Caco-2 (cell line): ENCODE measurements around the gene PLAGL1. TPM values are rescaled to one million over a fixed set of nuclear protein-coding genes. Genes with fewer than 3 reads are reported as not detected.

Experiments used
- BruUV-seq: library from RNA; stranded (reverse); fragments of 400-500 nt; replicated peaks from 2 replicates; lab custom pipeline; 2021; lab: Mats Ljungman, UMichigan
- CTCF ChIA-PET: fragments of 300-600 bp; sonication (Branson Sonifier 250); formaldehyde crosslinking; loops from one replicate; lab custom pipeline; 2022; ENCODE audit warnings: antibody characterized with exemption; lab: Charles Lee
- POLR2A ChIA-PET: fragments of 300-600 bp; sonication (Branson Sonifier 250); formaldehyde crosslinking; loops from one replicate; lab custom pipeline; 2022; ENCODE audit warnings: antibody characterized with exemption; lab: Charles Lee
- DNase-seq, 2 experiments: peaks; one replicate each; pipeline versions ENCODE4 v3.0.0 to v3.0.0-alpha.2; 2020 to 2022
- H3K27me3 ChIP-seq: replicated peaks from 2 replicates; pipeline ENCODE4 v1.6.0; 2011; ENCODE audit warnings: low read length; ENCODE audit not compliant: control insufficient read depth, insufficient read depth
- H3K36me3 ChIP-seq: 2 replicates; pipeline ENCODE4 v1.5.1; 2011; ENCODE audit warnings: low read length; ENCODE audit not compliant: control insufficient read depth, insufficient read depth
- H3K4me1 ChIP-seq: fragments of 250-450 bp; sonication (Bioruptor Pico); 2 replicates; pipeline ENCODE4 v1.5.1; 2020; ENCODE audit warnings: mild to moderate bottlenecking
- H3K4me3 ChIP-seq: 2 replicates; pipeline ENCODE4 v1.5.1; 2011; ENCODE audit warnings: low read depth, mild to moderate bottlenecking, control low read depth, low read length
- H3K9me3 ChIP-seq: fragments of 250-450 bp; sonication (Bioruptor Pico); 2 replicates; pipeline ENCODE4 v1.5.1; 2020; ENCODE audit warnings: mild to moderate bottlenecking, moderate library complexity
- H3K27ac Mint-ChIP-seq: one replicate; pipeline ENCODE4 v1.8.0; 2022; ENCODE audit warnings: mixed read lengths; ENCODE audit not compliant: unreplicated experiment
- H3K27me3 Mint-ChIP-seq: one replicate; pipeline ENCODE4 v1.8.0; 2022; ENCODE audit warnings: mixed read lengths; ENCODE audit not compliant: insufficient read depth, unreplicated experiment
- H3K36me3 Mint-ChIP-seq: one replicate; pipeline ENCODE4 v1.8.0; 2022; ENCODE audit warnings: mild to moderate bottlenecking, mixed read lengths; ENCODE audit not compliant: insufficient read depth, unreplicated experiment
- H3K4me1 Mint-ChIP-seq: one replicate; pipeline ENCODE4 v1.8.0; 2022; ENCODE audit warnings: low read depth, mixed read lengths; ENCODE audit not compliant: unreplicated experiment
- H3K4me3 Mint-ChIP-seq: one replicate; pipeline ENCODE4 v1.8.0; 2022; ENCODE audit warnings: mild to moderate bottlenecking, moderate library complexity, mixed read lengths; ENCODE audit not compliant: unreplicated experiment
- H3K9me3 Mint-ChIP-seq: one replicate; pipeline ENCODE4 v1.8.0; 2022; ENCODE audit warnings: mixed read lengths; ENCODE audit not compliant: unreplicated experiment
- CTCF ChIP-seq, 2 experiments: fragments of 200-600 bp in 1 of 2; IDR thresholded peaks; 1 replicate in 1 of 2; 2 replicates in 1 of 2; pipeline versions ENCODE4 v1.5.1 to v1.8.0; 2011 to 2022; ENCODE audit warnings: antibody characterized with exemption in 1 of 2, control low read depth in 1 of 2, inconsistent platforms in 1 of 2, low read depth in 1 of 2, low read length in 1 of 2, mild to moderate bottlenecking in 1 of 2, moderate library complexity in 1 of 2; ENCODE audit not compliant: insufficient read depth in 1 of 2, severe bottlenecking in 1 of 2, unreplicated experiment in 1 of 2
- intact Hi-C: fragments of 100-400 bp; cut with micrococcal nuclease; formaldehyde crosslinking; loops from one replicate; pipeline ENCODE4 v1.10.0; 2022; ENCODE audit not compliant: unreplicated experiment
- total RNA-seq: library from RNA; stranded (reverse); gene quantifications from 2 replicates; pipeline ENCODE4 v1.2.3, GENCODE V29; 2022

The PLAGL1 gene
- total RNA-seq, 1 experiment from 2014 or later = 0.70 TPM

GRCh38 chr6:143992285-143992684 lies 15.8 kb downstream of the PLAGL1 start:
- ChIA-PET CTCF (no interaction called here), POLR2A (no interaction called here)
- Mint-ChIP-seq H3K27ac (no peak overlapping the region), H3K4me3 (no peak overlapping the region), H3K4me1 (peaks cover 6% of the 10 kb centered on the region), H3K36me3 (no peaks in the 10 kb centered on the region), H3K9me3 (no peaks in the 10 kb centered on the region), H3K27me3 (peaks cover 7% of the 10 kb centered on the region)
- BruUV-seq = no TSS peak
- intact Hi-C loops = no loop called here
- H3K4me3 ChIP-seq = no peak overlapping the region
- H3K27me3 ChIP-seq = no peaks in the 10 kb centered on the region
- DNase-seq = no peak
- no peaks in the 10 kb centered on the region for H3K36me3 ChIP-seq
- no peak for TF ChIP-seq CTCF (IDR thresholded peaks at IDR 0.05; ENCODE audit: insufficient read depth in 1 of 2, low read depth in 1 of 2, low read length in 1 of 2, severe bottlenecking in 1 of 2, unreplicated experiment in 1 of 2)
- no peaks in the 10 kb centered on the region for H3K4me1 ChIP-seq
- no peaks in the 10 kb centered on the region for H3K9me3 ChIP-seq

GRCh38 chr6:143986463-143987065 lies 21.5 kb downstream of the PLAGL1 start:
- H3K9me3 Mint-ChIP-seq = no peaks in the 10 kb centered on the region
- no TSS peak for BruUV-seq
- Histone ChIP-seq H3K4me3 (no peak overlapping the region), H3K9me3 (no peaks in the 10 kb centered on the region), H3K36me3 (no peaks in the 10 kb centered on the region), H3K4me1 (no peaks in the 10 kb centered on the region), H3K27me3 (no peaks in the 10 kb centered on the region)
- TF ChIP-seq CTCF (IDR thresholded peaks at IDR 0.05; ENCODE audit: insufficient read depth in 1 of 2, low read depth in 1 of 2, low read length in 1 of 2, severe bottlenecking in 1 of 2, unreplicated experiment in 1 of 2) = no peak
- H3K4me1 Mint-ChIP-seq = peaks cover 6% of the 10 kb centered on the region
- no peak overlapping the region for H3K27ac Mint-ChIP-seq
- CTCF ChIA-PET = no interaction called here
- POLR2A ChIA-PET = no interaction called here
- intact Hi-C loops = no loop called here
- H3K36me3 Mint-ChIP-seq = no peaks in the 10 kb centered on the region
- no peak overlapping the region for H3K4me3 Mint-ChIP-seq
- no peak for DNase-seq
- H3K27me3 Mint-ChIP-seq = peaks cover 2% of the 10 kb centered on the region

GRCh38 chr6:143984666-143985065 lies 23.4 kb downstream of the PLAGL1 start:
- Mint-ChIP-seq H3K36me3 (no peaks in the 10 kb centered on the region), H3K4me3 (no peak overlapping the region), H3K27ac (no peak overlapping the region), H3K4me1 (no peaks in the 10 kb centered on the region), H3K27me3 (peaks cover under 1% of the 10 kb centered on the region), H3K9me3 (no peaks in the 10 kb centered on the region)
- no peaks in the 10 kb centered on the region for H3K4me1 ChIP-seq
- H3K27me3 ChIP-seq = no peaks in the 10 kb centered on the region
- intact Hi-C loops = no loop called here
- ChIA-PET CTCF (interaction anchor here (0.7 kb wide), 1 partner anchor 44 kb away, joined by 3 read pairs; no protein-coding TSS in a partner anchor), POLR2A (no interaction called here)
- H3K36me3 ChIP-seq = no peaks in the 10 kb centered on the region
- no peaks in the 10 kb centered on the region for H3K9me3 ChIP-seq
- no peak for TF ChIP-seq CTCF (IDR thresholded peaks at IDR 0.05; ENCODE audit: insufficient read depth in 1 of 2, low read depth in 1 of 2, low read length in 1 of 2, severe bottlenecking in 1 of 2, unreplicated experiment in 1 of 2)
- DNase-seq = no peak
- H3K4me3 ChIP-seq = no peak overlapping the region
- BruUV-seq = no TSS peak
